GM18873 (cell line): Measurements from ENCODE around the gene FAM181A.

Experiments used
- ATAC-seq: cut with Tn5 transposase; IDR thresholded peaks from one replicate; pipeline ENCODE4 v1.9.1; 2021; ENCODE audit warnings: mild to moderate bottlenecking, moderate library complexity, moderate number of reproducible peaks; ENCODE audit not compliant: unreplicated experiment, low FRiP score

The FAM181A gene

GRCh38 chr14:93946541-93947090 is 19.5 kb downstream of the FAM181A start:
- no peak for ATAC-seq

GRCh38 chr14:93947282-93947681 is 20.1 kb downstream of the FAM181A start:
- ATAC-seq = no peak

DNA sequence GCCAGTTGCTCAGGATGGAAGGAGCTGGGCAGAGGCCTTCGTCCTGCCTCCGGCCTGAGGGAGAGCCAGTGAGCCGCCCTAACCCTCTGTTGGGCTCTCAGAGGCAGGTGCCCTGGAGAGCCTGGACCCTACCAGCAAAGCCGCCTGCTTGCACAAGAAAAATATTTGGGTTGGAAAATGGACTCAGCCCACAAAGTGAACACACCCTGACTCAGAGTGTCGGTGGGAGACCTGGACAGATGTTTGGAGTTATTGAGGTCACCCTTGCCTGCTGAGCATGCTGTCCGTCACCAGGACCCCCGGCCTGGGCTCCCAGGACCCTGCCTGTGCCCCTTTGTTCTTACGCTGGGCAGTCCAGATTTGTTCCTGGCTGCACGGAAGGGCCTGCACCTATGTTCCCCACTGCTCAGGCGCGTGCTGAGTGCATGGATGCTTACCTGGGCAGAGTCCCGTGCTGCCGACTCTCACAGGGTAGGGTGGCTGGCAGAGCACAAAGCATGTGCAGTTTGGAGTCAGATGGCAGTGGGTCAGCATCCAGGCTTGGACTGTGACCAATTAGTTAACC is 22.4 kb downstream of the FAM181A start:
- ATAC-seq = no peak

- no peak for ATAC-seq
These were observed 23.9 kb downstream of the FAM181A start for GRCh38 chr14:93950948-93951634.

DNA sequence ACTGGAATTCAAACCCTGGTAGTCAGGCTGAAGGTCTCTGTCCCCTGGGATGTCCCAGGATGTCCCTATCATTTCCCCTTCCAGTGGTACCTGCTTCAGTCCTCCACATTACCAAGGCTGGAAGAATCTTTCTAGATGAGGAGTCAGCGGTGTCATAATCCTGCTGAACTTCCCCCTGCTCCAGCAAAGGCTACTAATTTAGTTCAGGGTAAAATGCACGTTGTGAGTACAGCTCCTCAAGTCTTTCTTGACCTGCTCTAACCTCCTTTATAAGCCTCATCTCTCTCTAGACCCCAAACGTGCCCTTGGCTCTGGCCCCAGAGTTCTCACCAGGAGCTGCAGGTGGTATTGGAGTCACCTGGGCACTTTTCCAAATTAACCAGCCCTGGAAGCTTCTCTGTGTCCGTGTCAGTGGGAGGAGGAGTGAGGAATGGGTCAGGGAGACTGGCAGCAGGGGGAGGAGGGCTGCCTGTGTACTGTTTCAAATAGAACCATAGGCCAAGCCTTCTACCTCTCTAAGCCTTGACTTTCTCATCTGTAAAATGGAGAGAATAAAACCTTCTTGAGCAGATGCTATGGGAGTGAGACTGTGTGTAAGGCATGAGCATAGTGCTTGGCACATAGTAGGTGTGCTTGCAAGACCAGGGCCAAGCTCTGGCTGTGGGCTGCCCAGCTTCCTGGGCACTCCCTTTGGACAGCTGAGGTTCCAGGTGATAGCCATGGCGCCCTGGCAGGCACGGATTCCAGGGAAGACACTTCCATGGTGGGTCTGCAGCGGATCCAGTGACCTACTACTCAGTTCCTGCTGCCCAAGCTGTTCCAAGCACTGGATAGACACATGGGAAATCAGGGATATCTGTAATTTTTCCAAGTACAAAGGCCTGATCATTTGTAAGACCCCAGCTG is 24.7 kb downstream of the FAM181A start:
- no peak for ATAC-seq

- ATAC-seq = no peak
These were observed 25.7 kb downstream of the FAM181A start for GRCh38 chr14:93952829-93953228.

GRCh38 chr14:93953263-93953662 is 26.1 kb downstream of the FAM181A start:
- ATAC-seq = no peak

GRCh38 chr14:93953739-93954515 is 26.8 kb downstream of the FAM181A start:
- no peak for ATAC-seq

GRCh38 chr14:93954516-93954830 is 27.3 kb downstream of the FAM181A start:
- no peak for ATAC-seq

DNA sequence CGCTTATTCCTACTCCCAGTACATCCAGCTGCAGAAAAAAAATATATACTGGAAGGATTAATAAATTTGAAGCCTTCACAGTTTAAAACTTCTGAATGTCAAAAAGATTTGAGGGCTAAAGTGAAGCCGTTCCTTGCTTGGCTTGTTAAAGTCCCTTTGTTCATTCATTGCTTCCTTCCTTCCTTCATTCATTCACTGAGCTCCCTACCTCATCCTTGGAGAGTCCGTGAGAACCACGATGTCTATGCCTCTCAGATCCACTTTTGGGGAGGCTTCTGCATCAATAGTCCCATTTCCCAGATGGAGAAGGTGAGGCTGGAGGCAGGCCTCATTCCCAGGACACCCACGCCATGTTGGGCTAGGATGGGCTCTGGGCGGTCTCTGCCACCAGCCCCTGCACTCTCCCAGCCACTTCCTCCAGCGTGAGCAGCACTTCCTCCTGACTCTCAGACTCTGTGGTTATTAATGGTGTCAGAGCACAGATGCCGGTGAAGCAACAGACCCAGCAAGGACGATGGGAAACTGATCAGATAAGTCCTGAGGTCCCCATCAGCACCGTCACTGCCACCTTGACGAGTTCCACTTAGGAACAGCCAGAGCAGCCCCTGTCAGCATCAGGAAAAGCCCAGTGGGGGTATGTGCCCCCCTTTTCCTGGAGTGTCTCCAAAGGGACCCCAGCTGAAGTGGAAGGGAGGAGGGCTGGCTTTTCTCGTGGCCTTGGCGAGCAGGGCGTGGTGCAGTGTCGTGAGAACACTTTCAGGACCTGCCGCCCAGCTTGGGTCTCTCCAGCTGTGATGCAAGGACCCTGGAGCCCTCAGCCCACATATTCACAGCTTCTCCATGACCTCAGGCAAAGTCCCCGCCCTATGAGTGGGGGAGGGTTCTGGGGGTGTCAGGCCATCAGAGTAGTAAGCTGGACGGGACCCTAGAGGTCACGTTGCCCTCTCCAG is 28.0 kb downstream of the FAM181A start:
- peak; percentile 30 for ATAC-seq

- ATAC-seq = no peak
These were observed 28.8 kb downstream of the FAM181A start for GRCh38 chr14:93955850-93956481.

- no peak for ATAC-seq
These were observed 29.6 kb downstream of the FAM181A start for GRCh38 chr14:93956514-93957332.

GRCh38 chr14:93957333-93957710 is 30.2 kb downstream of the FAM181A start:
- ATAC-seq = no peak

DNA sequence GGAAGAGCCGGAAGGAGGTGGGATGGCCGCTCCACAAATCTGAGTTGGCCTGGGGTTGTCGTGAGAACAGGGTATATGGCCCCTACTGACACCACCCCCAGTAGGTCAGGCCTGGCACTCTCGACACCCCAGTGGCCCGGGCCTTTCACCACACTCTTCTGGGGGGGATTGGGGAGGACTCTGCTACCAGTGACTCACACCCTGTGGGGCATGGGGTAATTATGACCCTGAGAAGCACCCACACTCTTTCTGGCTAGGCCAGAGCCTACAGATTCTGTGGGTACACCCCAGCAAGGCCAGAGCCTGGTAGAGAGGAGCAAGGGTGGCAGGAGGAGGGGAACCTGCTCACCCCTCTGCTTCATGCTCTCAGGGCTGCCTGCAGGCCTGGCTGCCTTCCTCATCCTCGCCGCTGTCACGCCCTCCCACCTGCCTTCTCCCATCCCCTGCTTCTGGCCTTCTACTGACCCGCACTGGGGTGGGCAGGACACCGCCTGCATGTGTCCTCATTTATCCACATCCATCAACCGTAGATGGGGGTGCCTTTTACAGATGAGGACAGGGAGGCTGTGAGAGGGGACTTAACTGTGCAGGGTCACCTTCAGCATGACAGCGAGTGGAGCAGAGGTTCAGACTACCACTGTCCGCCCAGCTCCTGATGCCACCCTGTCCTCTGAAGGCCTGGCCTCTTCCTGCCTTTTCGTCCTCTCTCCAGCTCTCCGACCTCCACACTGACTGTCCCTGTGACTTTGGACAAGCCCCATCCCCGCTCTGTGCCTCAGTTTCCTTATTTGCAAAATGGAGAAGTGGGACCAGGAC is 30.8 kb downstream of the FAM181A start:
- ATAC-seq = no peak

- ATAC-seq = no peak
These were observed 31.6 kb downstream of the FAM181A start for GRCh38 chr14:93958567-93959238.

DNA sequence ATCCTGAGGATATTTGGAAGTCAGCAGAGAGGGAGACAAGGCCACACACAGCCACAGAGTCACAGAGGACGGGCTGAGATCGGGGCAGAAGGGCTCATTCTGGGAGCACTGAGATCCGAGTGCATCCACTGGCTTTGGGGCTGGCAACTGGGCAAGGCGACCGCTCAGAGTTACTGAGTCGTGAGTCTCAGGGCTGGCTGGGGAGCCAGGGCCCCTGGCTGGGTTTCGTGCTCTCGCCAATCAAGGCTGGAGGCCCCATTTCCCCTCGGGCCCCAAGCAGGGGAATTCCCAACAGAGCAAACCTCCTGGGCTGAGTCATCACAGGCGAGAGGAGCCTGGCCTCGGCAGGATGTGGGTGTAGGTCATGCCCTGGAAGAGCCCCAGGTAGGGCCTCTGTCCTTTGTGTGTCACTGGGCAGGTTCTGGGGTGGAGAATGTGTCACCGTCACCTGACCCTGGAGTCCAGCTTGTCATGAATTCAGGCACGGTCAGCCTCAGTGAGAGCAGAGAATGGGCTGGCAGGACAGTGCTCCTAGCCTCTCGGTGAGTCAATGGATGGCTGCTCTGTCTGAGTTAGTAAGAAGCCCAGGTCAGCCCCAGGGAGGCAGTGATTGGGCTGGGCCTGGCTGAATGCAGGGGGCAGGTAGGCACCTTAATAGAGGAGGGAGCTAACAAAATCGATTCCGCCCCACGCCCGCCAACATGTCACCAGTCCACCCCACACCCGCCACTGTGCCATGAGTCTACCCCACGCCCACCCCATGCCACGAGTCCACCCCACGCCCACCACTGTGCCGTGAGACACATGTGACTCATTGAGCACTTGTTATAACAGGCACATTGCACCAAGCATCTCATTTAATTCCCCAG is 32.3 kb downstream of the FAM181A start:
- peak; percentile 78 for ATAC-seq
